Mononuclear cell (primary cell): ENCODE measurements around the gene METTL16. TPM values are rescaled to one million over a fixed set of nuclear protein-coding genes. Genes with fewer than 3 reads are reported as not detected.
"Not testable (repeated sequence)": the region's sequence is repeated elsewhere in the genome, so short reads cannot be mapped to it uniquely, and the experiment has no call there.

ENCODE experiments used
- H3K27me3 ChIP-seq: 2 replicates; pipeline ENCODE4 v1.6.0; 2011; ENCODE audit warnings: low read length, control low read depth; ENCODE audit not compliant: insufficient read depth
- H3K4me1 ChIP-seq: 2 replicates; pipeline ENCODE4 v1.5.1; 2011; ENCODE audit warnings: mild to moderate bottlenecking, low read length, control low read depth; ENCODE audit not compliant: insufficient read depth
- H3K4me3 ChIP-seq: 2 replicates; pipeline ENCODE4 v1.5.1; 2011; ENCODE audit warnings: mild to moderate bottlenecking, low read length, moderate library complexity
- H3K9me3 ChIP-seq: 2 replicates; pipeline ENCODE4 v1.5.1; 2011; ENCODE audit warnings: low read depth, mild to moderate bottlenecking, control low read depth, low read length
- total RNA-seq: library from RNA; depleted of rRNA; stranded (reverse); fragments of >200 nt; gene quantifications from one replicate; pipeline ENCODE4 v1.2.3, GENCODE V29; 2012

The METTL16 gene, protein sequence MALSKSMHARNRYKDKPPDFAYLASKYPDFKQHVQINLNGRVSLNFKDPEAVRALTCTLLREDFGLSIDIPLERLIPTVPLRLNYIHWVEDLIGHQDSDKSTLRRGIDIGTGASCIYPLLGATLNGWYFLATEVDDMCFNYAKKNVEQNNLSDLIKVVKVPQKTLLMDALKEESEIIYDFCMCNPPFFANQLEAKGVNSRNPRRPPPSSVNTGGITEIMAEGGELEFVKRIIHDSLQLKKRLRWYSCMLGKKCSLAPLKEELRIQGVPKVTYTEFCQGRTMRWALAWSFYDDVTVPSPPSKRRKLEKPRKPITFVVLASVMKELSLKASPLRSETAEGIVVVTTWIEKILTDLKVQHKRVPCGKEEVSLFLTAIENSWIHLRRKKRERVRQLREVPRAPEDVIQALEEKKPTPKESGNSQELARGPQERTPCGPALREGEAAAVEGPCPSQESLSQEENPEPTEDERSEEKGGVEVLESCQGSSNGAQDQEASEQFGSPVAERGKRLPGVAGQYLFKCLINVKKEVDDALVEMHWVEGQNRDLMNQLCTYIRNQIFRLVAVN
- 50.3 TPM for total RNA-seq

DNA sequence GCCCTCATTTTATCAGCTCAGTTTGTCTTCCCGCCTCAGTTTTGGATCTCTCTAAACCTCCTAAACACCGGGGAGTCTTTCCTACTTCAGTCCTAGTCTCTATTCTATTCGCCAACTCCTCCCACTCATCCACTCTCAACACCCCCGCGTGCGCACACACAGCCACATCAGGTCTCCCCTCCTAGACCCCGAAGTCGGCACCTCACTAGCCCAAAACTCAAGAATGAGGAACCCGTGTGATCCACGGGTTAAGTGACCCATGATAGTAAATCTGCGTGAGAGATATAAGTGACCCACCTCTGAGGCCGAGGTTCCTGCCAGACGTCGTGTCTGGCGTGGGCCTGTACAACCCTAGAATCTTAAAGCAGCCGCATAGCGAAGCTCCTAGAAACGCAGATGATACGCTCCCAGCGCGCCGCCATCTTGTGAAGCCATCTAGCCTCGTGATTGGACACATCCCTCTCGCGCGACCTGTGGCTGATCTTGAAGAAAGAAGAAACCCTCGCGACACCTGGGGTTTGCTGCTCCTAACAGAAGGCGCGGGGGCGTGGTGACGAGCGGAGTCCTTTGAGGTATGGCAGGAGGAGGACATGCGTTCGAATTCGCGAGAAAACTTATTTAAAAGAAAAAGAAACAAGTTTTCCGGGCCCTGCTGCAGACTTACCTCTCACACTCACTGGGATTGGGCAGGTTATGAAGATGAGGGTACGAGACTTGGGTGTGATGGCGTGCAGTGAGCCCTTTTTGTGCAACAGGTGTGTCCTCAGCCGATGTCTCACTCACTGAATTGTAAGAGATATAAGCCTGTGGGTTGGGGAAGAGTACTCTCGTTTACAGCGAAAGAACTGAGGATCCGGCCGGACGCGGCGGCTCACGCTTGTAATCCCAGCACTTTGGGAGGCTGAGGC lies at the start of gene METTL16:
Gene METTL16 (minus strand): TSS at position 427 of the 908 bp plus-strand sequence. CDS start 9,557 bp downstream, outside the sequence.
- H3K27me3 ChIP-seq = no peaks in the 10 kb centered on the region
- H3K4me3 ChIP-seq = peak within 1 kb of the TSS; percentile 80
- H3K4me1 ChIP-seq = peaks cover 29% of the 10 kb centered on the region
- H3K9me3 ChIP-seq = no peaks in the 10 kb centered on the region

DNA sequence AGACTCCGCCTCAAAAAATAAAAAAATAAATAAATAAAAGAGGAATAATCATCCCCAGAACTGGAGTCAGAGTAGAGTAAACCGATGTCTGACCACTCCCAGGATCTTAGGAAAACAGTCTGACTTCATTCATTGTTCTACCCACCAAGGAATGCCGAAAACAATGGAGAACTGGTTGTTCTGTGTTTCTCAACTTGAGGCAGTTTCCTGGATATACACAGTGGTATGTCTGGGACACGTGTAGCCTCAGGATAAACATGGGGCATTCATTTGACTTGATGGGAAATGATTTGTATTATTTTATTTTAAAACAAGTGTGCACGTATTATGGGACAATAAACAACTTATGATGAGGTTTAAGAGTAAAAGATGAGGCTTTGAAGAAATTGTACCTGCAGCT lies 49.0 kb upstream of the METTL16 start:
- Histone ChIP-seq H3K9me3 (no peaks in the 10 kb centered on the region), H3K4me1 (no peaks in the 10 kb centered on the region), H3K27me3 (no peaks in the 10 kb centered on the region), H3K4me3 (no peak overlapping the region)

DNA sequence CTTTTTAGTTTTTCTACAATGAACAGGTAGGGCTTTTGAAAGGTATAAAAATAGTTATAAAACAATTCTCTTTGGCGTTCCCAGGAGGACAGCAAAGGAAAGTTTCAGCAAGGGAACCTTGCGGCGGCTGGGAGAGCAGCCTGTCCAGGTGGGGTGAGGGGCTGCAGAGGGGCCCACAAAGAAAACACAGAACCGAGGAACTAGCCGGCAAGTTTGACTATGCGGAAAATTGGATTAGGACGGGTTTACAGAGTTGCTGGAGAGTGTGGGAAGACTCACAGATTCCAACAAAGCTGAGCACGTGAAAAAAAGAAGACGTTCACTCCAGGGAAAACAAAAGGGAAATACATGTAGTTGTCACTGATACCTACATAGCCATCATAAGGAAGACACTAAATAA lies 40.2 kb upstream of the METTL16 start:
- Histone ChIP-seq H3K27me3 (no peaks in the 10 kb centered on the region), H3K9me3 (no peaks in the 10 kb centered on the region), H3K4me1 (no peaks in the 10 kb centered on the region), H3K4me3 (no peak overlapping the region)

DNA sequence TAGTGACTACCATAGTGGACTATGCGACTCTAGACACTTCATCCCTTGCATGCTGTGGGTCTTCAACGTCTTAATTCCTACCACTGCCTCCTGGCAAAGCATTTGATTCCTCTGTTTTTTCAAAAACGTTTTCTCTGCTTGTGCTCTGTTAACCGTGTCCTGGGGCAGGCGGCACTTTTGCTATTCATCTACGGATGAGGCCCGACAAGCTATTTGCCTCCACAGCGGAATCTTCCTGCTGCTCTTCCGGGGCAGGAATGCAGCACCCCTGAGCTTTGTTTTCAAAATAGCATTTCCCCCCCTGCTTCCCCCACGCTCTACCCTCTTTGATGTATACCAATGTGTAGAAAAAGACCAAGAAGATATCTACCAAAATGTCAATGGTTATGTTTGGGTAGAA lies 39.8 kb upstream of the METTL16 start:
- Histone ChIP-seq H3K27me3 (no peaks in the 10 kb centered on the region), H3K4me1 (no peaks in the 10 kb centered on the region), H3K9me3 (no peaks in the 10 kb centered on the region), H3K4me3 (no peak overlapping the region)

DNA sequence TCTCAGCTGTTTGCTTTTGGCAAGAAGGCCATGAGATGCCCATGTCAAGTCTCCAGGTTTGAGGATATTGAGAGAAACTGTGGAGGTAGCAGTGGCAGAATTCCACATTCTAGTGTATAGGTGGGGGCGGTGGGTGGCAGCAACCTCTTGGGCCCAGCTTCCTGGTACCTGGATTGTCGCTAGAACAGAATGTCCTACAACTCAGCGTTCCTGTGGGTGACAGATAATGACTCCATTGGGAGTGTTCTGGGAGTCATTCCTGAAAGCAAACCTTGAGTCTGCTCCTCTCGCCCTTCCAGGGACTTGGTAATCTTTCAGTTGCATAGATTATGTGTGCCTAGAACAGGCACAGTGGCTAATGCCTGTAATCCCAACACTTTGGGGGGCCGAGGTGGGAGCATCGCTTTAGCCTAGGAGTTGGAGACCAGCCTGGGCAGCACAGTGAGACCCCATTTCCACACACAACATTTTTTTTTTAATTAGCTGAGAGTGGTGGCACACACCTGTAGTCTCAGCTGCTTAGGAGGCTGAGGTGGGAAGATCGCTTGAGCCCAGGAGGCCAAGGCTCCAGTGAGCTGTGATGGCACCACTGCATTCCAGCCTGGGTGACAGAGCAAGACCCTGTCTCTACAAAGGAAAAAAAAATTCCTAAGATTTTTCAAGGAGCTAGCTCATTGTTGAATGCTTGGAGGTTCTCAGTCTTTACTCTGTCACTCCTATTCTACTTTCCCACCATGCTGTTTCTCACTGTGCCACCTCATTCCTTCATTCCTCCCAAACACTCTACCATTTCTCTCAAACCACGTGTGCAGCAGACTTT lies 37.9 kb upstream of the METTL16 start:
- Histone ChIP-seq H3K9me3 (no peaks in the 10 kb centered on the region), H3K4me3 (no peak overlapping the region), H3K4me1 (no peaks in the 10 kb centered on the region), H3K27me3 (no peaks in the 10 kb centered on the region)

DNA sequence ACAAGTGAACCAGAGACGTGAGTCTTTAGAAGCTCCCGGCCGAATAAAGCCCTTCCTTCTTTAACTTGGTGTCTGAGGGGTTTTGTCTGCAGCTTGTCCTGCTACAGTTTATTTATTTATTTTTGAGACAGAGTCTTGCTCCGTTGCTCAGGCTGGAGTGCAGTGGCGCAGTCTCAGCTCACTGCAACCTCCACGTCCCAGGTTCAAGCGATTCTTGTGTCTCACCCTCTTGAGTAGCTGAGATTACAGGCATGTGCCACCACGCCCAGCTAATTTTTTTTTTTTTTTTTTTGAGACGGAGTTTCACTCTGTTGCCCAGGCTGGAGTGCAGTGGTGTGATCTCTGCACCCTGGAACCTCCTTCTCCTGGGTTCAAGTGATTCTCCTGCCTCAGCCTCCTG lies 36.3 kb upstream of the METTL16 start:
- H3K9me3 ChIP-seq, H3K27me3 ChIP-seq, H3K4me1 ChIP-seq, H3K4me3 ChIP-seq: not testable (repeated sequence)

DNA sequence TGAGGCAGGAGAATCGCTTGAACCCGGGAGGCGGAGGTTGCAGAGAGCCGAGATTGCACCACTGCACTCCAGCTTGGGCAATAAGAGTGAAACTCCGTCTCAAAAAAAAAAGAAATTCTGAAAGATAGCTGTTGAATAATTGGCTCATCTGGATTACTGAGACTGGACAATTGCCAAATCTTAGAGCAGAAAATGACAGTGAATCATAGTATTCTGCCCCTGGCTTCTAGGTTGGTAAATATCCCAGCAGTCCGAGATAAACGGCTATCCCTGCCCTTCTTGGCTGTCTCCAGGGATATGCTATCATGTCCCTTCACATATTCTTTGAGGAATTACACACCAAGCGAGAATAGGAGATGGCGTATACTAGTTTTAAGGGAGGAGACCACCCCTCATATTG lies 35.5 kb upstream of the METTL16 start:
- Histone ChIP-seq H3K4me3 (no peak overlapping the region), H3K9me3 (no peaks in the 10 kb centered on the region), H3K27me3 (no peaks in the 10 kb centered on the region), H3K4me1 (no peaks in the 10 kb centered on the region)

DNA sequence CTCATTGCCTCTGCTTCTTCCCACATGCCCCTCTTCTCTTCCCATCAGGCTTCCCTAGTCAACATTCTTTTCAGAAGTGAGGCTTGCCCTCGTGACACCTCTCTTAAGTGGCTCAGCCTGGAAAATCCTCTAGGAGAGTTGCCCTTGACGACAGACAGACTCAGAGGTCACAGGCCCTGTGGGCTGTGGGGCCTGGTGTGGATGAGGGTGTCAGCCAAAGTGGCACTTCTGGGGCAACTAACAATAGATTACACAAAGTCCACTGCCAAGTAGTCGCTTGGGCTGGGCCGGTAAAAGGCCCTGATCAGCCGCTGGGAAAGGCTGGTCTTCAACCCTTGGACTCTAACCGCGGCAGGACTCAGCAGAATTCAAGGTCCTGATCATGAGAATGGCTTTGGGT lies 33.7 kb upstream of the METTL16 start:
- Histone ChIP-seq H3K4me3 (no peak overlapping the region), H3K9me3 (no peaks in the 10 kb centered on the region)

DNA sequence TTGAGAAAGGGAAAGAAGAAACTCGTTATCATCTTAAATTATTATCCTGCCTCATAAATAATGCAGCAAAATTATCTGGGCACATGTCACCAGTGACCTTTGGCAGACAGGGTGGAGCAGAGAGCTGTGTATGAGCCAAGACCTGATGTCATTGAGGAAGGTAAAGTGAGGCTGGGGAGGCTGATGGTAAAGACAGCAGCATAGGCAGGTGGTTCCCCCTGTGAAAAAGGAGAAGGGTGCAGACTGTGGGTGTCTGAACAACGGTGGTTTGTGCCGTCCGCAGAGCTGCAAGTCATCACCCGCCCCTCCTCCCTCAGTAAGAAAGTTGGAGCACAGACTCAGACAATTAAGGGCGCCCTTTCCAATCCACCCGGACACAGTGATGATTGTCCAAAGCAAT lies 30.8 kb upstream of the METTL16 start:
- no peak overlapping the region for H3K4me3 ChIP-seq
- H3K9me3 ChIP-seq = no peaks in the 10 kb centered on the region
- no peaks in the 10 kb centered on the region for H3K4me1 ChIP-seq
- H3K27me3 ChIP-seq = no peaks in the 10 kb centered on the region

More for the DNA sequence above, 33.7 kb upstream of the METTL16 start:
- Histone ChIP-seq H3K27me3 (no peaks in the 10 kb centered on the region), H3K4me1 (no peaks in the 10 kb centered on the region)

DNA sequence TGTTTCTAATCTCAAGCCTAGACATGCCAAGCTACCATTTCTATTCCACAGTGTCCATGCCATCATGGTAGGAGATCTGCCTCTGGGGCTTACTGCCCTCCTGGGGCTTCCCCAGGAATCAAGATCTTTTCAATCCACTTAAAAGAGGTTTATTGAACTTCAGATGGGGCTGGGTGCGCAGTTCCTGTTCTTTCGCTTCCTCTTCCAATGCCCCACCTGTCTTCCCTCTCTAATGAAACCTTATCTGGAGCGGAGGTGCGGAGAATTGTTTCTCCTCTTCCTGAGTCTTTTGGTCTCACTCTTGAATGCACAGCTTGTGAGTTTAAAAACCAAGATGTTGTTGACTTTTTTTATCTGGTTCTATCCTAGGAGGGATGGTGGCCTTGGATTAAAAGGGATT lies 30.4 kb upstream of the METTL16 start:
- no peak overlapping the region for H3K4me3 ChIP-seq
- H3K4me1 ChIP-seq = no peaks in the 10 kb centered on the region
- no peaks in the 10 kb centered on the region for H3K27me3 ChIP-seq
- no peaks in the 10 kb centered on the region for H3K9me3 ChIP-seq

DNA sequence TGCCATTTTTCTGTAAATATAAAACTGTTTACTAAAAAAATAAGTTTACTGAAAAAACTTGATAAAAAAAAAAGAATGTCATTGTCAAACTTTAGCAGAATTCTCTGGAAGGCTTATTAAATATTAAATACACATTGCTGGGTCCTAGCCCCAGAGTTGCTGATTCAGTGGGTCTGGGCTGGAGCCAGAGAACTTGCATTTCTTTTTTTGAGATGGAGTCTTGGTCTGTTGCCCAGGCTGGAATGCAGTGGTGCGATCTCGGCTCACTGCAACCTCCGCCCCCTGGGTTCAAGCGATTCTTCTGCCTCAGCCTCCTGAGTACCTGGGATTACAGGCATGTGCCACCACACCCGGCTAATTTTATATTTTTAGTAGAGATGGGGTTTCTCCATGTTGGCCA lies 25.9 kb upstream of the METTL16 start:
- H3K4me3 ChIP-seq, H3K27me3 ChIP-seq, H3K4me1 ChIP-seq, H3K9me3 ChIP-seq: not testable (repeated sequence)

DNA sequence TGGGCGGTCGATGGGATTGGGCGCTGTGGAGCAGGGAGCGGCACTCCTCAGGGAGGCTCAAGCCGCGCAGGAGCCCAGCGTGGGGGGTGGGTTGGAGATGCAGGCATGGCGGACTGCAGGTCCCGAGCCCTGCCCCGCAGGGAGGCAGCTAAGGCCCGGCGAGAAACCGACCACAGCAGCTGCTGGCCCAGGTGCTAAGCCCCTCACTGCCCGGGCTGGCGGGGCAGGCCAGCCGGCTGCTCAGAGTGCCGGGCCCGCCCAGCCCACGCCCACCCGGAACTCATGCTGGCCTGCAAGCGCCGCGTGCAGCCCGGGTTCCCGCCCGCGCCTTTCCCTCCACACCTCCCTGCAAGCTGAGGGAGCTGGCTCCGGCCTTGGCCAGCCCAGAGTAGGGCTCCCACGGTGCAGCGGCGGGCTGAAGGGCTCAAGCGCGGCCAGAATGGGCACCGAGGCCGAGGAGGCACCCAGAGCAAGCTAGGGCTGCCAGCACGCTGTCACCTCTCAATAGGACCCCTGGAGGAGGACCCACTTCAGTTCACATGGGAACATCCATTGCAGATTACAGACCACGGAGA lies 20.5 kb upstream of the METTL16 start:
- no peaks in the 10 kb centered on the region for H3K9me3 ChIP-seq
- H3K27me3 ChIP-seq = no peaks in the 10 kb centered on the region
- no peak overlapping the region for H3K4me3 ChIP-seq
- no peaks in the 10 kb centered on the region for H3K4me1 ChIP-seq

DNA sequence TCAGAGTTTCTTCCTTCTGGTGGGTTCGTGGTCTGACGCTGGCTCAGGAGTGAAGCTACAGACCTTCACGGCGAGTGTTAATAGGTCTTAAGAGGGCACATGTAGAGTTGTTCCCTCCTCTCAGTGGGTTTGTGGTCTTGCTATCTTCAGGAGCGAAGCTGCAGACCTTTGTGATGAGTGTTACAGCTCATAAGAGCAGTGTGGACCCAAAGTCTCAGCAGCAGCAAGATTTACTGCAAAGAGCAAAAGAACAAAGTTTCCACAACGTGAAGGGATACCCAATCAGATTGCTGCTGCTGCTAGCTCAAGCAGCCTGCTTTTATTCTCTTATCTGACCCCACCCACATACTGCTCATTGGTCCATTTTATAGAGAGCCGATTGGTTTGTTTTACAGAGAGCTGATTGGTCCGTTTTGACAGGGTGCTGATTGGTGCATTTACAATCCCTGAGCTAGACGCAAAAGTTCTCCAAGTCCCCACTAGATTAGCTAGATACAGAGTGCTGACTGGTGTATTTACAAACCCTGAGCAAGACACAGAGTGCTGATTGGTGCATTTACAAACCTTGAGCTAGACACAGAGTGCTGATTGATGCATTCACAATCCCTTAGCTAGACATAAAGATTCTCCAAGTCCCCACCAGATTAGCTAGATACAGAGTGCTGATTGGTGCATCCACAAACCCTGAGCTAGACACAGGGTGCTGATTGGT lies 19.7 kb upstream of the METTL16 start:
- not testable (repeated sequence) for H3K27me3 ChIP-seq, H3K4me3 ChIP-seq, H3K4me1 ChIP-seq, H3K9me3 ChIP-seq
